ENCODE data around the gene SLC6A8. TPM values are rescaled to one million over a fixed set of nuclear protein-coding genes. Genes with fewer than 3 reads are reported as not detected.
A peak's percentile ranks its signal among the peaks of the same experiment; 100 is the strongest.

Gene SLC6A8
- total RNA-seq, 1 donor from 2014 or later, result 108 TPM

DNA sequence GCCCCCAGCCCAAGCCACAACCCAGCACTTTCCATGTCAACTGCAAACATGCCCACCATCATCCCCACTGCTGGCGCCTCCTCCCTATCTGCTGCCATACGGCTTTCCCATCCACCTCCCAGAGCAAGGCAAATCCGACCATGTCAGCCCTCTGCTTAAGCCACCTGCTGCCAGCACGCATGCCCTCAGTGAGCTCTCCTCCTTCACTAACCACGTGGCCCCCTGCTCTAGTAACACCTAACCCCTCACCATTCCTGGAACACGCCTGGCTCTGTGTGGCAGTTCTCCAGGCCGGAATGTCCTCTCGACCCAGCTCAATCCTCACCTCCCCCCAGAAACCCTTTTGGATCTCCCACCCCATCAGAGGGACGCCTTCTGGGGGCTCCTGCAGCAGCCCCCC, 19.1 kb downstream of the SLC6A8 start:
- no peaks in the 10 kb centered on the region for H3K36me3 Mint-ChIP-seq (ENCODE audit: unreplicated experiment)
- DNase-seq, result no peak

GRCh38 chrX:153707406-153707805, 19.7 kb downstream of the SLC6A8 start:
- TF ChIP-seq, protein P1, sequence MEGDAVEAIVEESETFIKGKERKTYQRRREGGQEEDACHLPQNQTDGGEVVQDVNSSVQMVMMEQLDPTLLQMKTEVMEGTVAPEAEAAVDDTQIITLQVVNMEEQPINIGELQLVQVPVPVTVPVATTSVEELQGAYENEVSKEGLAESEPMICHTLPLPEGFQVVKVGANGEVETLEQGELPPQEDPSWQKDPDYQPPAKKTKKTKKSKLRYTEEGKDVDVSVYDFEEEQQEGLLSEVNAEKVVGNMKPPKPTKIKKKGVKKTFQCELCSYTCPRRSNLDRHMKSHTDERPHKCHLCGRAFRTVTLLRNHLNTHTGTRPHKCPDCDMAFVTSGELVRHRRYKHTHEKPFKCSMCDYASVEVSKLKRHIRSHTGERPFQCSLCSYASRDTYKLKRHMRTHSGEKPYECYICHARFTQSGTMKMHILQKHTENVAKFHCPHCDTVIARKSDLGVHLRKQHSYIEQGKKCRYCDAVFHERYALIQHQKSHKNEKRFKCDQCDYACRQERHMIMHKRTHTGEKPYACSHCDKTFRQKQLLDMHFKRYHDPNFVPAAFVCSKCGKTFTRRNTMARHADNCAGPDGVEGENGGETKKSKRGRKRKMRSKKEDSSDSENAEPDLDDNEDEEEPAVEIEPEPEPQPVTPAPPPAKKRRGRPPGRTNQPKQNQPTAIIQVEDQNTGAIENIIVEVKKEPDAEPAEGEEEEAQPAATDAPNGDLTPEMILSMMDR (IDR thresholded peaks at IDR 0.05; ENCODE audit: partially characterized antibody, unreplicated experiment), result no peak
- Mint-ChIP-seq H3K27ac (ENCODE audit: unreplicated experiment) (no peak overlapping the region), H3K27me3 (ENCODE audit: unreplicated experiment) (peaks cover 3% of the 10 kb centered on the region), H3K4me1 (ENCODE audit: low read depth, unreplicated experiment) (peaks cover 4% of the 10 kb centered on the region), H3K4me3 (ENCODE audit: unreplicated experiment) (no peak overlapping the region), H3K36me3 (ENCODE audit: unreplicated experiment) (no peaks in the 10 kb centered on the region), H3K9me3 (ENCODE audit: unreplicated experiment) (no peaks in the 10 kb centered on the region)
- no peak for DNase-seq

More for the DNA sequence above, 19.1 kb downstream of the SLC6A8 start:
- TF ChIP-seq, protein P1 (IDR thresholded peaks at IDR 0.05; ENCODE audit: partially characterized antibody, unreplicated experiment), result no peak
- Mint-ChIP-seq H3K4me1 (ENCODE audit: low read depth, unreplicated experiment) (peaks cover 4% of the 10 kb centered on the region), H3K9me3 (ENCODE audit: unreplicated experiment) (no peaks in the 10 kb centered on the region), H3K4me3 (ENCODE audit: unreplicated experiment) (no peak overlapping the region), H3K27ac (ENCODE audit: unreplicated experiment) (no peak overlapping the region), H3K27me3 (ENCODE audit: unreplicated experiment) (peaks cover 3% of the 10 kb centered on the region)

DNA sequence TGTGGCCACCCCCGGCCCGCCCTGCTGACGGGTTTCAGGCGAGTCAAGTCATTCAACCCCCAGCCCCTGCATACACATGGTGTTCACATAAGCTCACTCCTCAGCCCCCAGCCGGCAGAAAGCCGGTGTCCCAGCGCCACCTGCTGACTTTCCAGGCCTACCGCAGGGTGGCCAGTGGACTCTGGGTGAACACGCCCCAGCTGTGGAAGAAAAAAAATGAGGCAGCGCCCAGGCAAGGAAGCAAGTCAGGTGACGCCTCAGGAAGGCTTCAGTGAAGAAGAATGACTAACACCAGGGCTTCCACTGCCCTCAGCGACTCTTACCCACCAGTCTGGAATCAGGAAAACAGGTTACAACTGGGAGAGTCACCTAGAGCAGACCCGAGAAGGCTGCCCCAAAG, 20.7 kb downstream of the SLC6A8 start:
- no peak overlapping the region for H3K4me3 Mint-ChIP-seq (ENCODE audit: unreplicated experiment)
- no peak overlapping the region for H3K27ac Mint-ChIP-seq (ENCODE audit: unreplicated experiment)
- DNase-seq, result peak; percentile 78
- peaks cover 4% of the 10 kb centered on the region for H3K4me1 Mint-ChIP-seq (ENCODE audit: low read depth, unreplicated experiment)
- no peaks in the 10 kb centered on the region for H3K9me3 Mint-ChIP-seq (ENCODE audit: unreplicated experiment)
- peaks cover 3% of the 10 kb centered on the region for H3K27me3 Mint-ChIP-seq (ENCODE audit: unreplicated experiment)
- TF ChIP-seq, protein P1 (IDR thresholded peaks at IDR 0.05; ENCODE audit: partially characterized antibody, unreplicated experiment), result peak; percentile 54
- H3K36me3 Mint-ChIP-seq (ENCODE audit: unreplicated experiment), result no peaks in the 10 kb centered on the region

- TF ChIP-seq, protein P1 (IDR thresholded peaks at IDR 0.05; ENCODE audit: partially characterized antibody, unreplicated experiment), result no peak
- Mint-ChIP-seq H3K36me3 (ENCODE audit: unreplicated experiment) (no peaks in the 10 kb centered on the region), H3K4me3 (ENCODE audit: unreplicated experiment) (no peak overlapping the region), H3K9me3 (ENCODE audit: unreplicated experiment) (no peaks in the 10 kb centered on the region), H3K27me3 (ENCODE audit: unreplicated experiment) (peaks cover 3% of the 10 kb centered on the region), H3K4me1 (ENCODE audit: low read depth, unreplicated experiment) (peaks cover 3% of the 10 kb centered on the region), H3K27ac (ENCODE audit: unreplicated experiment) (no peak overlapping the region)
- no peak for DNase-seq
These were observed 22.3 kb downstream of the SLC6A8 start for GRCh38 chrX:153709726-153710674.

DNA sequence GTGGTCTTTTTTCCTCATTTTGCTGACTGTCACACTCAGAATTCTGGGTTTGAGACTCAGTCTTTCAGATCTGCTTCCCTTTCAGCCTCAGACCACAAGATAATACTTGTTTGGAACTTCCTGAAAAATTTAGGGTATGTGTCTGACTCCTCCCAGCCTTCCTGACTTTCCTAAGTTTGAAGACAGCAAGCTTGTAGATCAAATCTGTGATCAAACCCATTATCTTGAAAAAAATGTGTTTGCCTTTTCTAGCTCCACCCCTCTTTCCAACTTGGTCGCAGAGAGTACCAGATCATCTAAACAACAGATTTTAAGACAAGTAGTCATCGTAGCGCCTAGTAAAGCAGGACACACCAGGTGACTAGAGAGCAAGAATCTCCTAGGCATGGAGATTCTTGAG, 26.5 kb downstream of the SLC6A8 start:
- no peak for DNase-seq
- Mint-ChIP-seq H3K4me1 (ENCODE audit: low read depth, unreplicated experiment) (no peaks in the 10 kb centered on the region), H3K9me3 (ENCODE audit: unreplicated experiment) (no peaks in the 10 kb centered on the region), H3K36me3 (ENCODE audit: unreplicated experiment) (no peaks in the 10 kb centered on the region), H3K4me3 (ENCODE audit: unreplicated experiment) (no peak overlapping the region), H3K27me3 (ENCODE audit: unreplicated experiment) (peaks cover 2% of the 10 kb centered on the region), H3K27ac (ENCODE audit: unreplicated experiment) (no peak overlapping the region)
- TF ChIP-seq, protein P1 (IDR thresholded peaks at IDR 0.05; ENCODE audit: partially characterized antibody, unreplicated experiment), result no peak

All from glutamatergic neuron (in vitro differentiated cells).